Tongue (tissue), 3 donors: ENCODE results near the gene IQCF2. TPM values are rescaled to one million over a fixed set of nuclear protein-coding genes. Genes with fewer than 3 reads are reported as not detected.
"Not testable (repeated sequence)": the region's sequence is repeated elsewhere in the genome, so short reads cannot be mapped to it uniquely, and the experiment has no call there.

Experiments
- DNase-seq: peaks from one replicate; pipeline ENCODE4 v3.0.0-alpha.2; 2015
- small RNA-seq: library from RNA; depleted of rRNA; stranded (forward); fragments of <200 nt; gene quantifications from one replicate; pipeline ENCODE3, GENCODE V24; 2014; ENCODE audit warnings: low replicate concordance
- total RNA-seq: library from RNA; depleted of rRNA; stranded (reverse); fragments of >200 nt; gene quantifications from one replicate; pipeline ENCODE4 v1.2.3, GENCODE V29; 2014

IQCF2 gene
- total RNA-seq, 1 donor from 2014 or later: not detected

GRCh38 chr3:51879937-51880336 lies 18.5 kb downstream of the IQCF2 start:
- no peak for DNase-seq

DNA sequence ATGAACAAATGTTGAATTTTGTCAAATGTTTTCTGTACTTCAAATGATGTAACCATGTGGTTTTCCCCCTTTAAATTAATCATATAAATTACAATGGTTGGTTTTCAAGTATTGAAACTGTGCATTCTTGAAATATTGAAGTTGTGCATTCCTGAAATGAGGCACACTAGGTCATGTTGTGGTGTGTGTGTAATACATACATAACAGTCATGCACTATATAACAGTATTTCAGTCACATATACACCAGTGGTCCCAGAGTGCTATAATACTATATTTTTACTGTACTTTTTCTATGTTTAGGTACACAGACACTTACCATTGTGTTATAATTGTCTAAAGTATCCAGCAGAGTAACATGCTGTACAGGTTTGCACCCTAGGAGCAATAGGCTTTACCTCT lies 25.0 kb downstream of the IQCF2 start:
- DNase-seq: no peak

- DNase-seq: no peak
Observed at GRCh38 chr3:51887620-51888019, 26.2 kb downstream of the IQCF2 start.

DNA sequence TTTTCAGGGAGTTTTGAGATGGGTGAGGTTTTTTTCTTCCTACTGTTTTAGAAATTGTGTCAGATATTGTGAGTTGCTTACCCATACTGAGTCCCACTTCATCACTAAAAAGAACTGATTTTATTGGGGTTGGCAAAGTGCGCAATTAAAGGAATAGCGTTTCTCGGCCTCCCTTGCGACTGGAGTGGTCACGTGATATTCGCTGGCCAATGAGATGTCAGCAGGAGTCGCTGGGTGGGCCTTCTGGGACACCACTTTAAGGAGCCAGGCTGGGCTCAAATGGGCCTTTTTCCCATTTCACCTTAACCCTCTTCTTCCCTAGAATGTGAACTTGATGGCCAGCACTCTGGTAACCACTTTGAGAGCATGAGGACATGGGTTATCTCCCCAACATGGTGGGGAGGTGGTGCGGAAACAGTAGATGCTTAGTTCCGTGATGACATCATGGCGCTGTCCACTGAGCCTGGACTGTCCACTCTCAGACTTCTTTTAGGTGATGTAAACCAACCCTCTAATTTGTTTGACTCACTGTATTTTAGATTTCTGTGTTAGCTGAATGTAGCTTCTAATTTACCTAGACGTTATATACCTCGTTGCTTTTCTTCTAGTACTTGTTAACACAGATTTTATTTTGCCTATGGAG lies 27.2 kb downstream of the IQCF2 start:
- DNase-seq: no peak

- DNase-seq: no peak
Observed at GRCh38 chr3:51891242-51892039, 30.0 kb downstream of the IQCF2 start.

GRCh38 chr3:51894391-51894790 lies 33.0 kb downstream of the IQCF2 start:
- no peak for DNase-seq

- no peak for DNase-seq
Observed at GRCh38 chr3:51894939-51895338, 33.5 kb downstream of the IQCF2 start.

DNA sequence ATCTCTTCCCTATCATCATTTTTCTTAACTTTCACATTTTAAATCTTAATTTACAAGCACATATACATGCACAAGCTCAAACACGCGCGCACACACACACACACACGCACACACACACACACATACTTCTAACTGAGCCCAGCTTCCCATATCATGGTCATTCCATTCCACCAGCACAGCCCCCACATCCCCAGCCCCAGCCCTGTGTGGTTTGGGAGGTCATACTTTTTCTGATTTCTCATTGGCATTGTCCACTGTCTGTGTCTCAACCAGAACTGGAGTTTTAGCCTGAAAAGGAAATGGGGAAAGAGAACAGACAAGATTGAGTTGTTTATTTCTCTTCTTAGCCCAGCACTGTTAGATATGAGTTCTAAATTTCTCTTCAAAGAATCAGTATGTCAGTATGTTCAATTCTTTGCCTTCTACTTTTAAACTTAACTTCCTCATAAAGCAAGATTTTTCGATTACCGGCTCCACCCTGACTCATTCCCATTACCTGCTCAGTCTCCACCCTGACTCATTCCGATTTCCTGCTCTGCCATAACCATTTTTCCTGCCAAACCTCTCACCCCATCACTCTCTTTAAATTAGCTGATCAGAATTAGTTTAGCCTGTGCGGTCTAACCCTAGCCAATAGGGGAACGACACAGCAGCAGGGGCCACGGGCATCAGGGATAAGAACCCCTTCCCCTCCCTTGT lies 35.3 kb downstream of the IQCF2 start:
- no peak for DNase-seq

DNA sequence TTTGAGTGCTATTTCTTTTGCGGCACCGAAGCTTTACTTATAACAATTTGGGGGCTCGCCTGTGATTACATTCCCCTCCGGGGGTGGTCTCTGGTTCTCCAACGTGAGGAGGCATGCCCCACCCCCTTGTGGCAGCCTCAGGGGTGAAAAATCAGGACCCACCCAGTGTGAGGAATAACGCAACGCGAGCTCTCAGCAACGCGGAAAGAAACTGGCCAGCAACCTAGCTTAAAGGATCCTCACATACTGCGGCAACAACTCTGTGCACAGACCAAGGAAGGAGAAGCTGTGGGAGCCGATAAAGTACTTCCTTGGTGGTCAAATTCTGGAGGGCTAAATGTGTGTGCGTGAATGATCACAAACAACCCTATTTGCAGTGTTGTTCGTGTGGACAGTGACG lies 36.0 kb downstream of the IQCF2 start:
- no peak for DNase-seq

DNA sequence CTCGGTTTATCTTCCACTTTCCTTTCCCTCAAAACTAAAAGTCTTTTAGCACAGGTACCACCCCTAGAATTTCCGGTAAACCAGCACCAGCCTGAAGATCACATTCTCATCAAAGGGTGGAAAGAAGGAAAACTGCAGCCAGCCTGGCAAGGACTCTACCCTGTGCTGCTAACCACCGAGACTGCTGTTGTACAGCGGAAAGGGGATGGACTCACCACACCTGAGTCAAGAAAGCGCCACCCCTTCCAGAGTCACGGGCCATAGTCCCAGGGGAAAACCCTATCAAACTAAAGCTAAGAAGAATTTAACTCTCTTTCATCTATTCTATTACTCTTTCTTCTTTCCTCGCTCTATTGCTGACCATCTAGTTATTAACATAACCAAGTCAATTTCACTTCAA lies 38.6 kb downstream of the IQCF2 start:
- DNase-seq: not testable (repeated sequence)

DNA sequence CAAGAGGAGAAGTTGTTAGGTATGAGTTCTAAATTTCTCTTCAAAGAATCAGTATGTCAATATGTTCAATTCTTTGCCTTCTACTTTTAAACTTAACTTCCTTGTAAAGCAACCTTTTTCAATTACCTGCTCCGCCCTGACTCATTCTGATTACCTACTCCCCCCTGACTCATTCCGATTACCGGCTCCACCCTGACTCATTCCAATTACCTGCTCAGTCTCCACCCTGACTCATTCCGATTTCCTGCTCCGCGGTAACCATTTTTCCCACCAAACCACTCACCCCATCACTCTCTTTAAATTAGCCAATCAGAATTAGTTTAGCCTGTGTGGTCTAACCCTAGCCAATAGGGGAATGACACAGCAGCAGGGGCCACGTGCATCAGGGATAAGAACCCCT lies 40.9 kb downstream of the IQCF2 start:
- DNase-seq: not testable (repeated sequence)

DNA sequence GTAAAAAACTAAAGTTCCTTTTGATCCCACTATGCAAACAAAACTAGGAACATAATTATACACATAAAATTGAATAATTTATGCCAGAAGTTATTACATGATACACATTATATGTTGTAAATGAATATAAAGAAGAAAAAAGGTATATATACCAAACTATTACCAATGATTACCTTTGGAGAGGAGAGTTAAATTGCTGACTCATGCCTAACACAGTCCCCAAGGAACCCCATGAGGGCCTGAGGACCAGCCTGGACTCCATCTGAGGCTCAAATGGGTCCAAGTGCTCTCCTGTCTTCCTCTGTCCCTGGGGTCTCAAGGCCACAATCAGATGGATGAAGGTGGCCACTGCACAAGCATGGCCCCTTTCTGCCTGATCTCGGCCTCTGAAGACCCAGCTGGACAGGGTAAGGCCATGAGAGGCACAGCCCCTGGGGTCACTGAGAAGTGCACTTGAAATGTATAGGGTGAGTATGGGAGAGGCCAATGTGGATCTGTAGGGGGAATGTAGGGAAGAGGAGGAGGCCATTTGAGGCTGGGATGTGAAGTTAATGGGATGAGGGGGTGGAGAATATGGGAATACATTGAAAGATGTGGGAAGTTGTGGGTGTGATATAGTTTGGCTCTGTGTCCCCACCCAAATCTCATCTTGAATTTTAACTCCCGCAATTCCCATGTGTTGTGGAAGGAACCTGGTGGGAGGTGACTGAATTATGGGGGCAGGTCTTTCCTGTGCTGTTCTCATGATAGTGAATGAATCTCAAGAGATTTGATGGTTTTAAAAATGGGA lies 42.8 kb downstream of the IQCF2 start:
- no peak for DNase-seq

DNA sequence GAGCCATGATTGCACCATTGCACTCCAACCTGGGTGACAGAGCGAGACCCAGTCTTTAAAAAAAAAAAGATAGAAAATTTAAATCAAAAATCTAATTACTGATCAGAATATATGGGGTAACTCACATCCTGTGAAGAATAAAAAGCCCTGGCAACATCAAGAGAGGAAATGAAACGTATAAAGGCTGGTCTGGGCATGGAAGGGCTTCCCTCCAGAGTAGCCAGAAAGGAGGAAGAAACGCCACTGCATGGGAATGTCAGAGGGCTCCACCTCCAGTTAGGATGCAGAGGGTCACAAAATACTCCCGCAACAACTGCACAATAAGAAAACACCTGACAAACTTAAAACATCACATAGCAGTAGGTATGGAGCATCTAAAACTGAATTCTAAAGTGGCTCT lies 46.6 kb downstream of the IQCF2 start:
- no peak for DNase-seq

Small RNA genes lying within 50 kb of the gene (small RNA-seq; reads per million reads assigned to genes)
- gene RN7SL504P: not detected

Other genes with a start within 250 kb of the IQCF2 start
- 37.6 TPM for gene TEX264, start 190.4 kb upstream of the IQCF2 start, total RNA-seq
- gene GRM2, start 154.5 kb upstream of the IQCF2 start, total RNA-seq: 0.21 TPM
- not detected for gene IQCF6, start 82.4 kb upstream of the IQCF2 start, total RNA-seq
- gene IQCF5, start 14.0 kb downstream of the IQCF2 start, total RNA-seq: not detected
- gene IQCF1, start 41.7 kb downstream of the IQCF2 start, total RNA-seq: not detected
- 9.3 TPM for gene RRP9, start 80.3 kb downstream of the IQCF2 start, total RNA-seq
- 4.5 TPM for gene PARP3, start 80.7 kb downstream of the IQCF2 start, total RNA-seq
- 0.41 TPM for gene GPR62, start 93.8 kb downstream of the IQCF2 start, total RNA-seq
- 58.0 TPM for gene PCBP4, start 105.8 kb downstream of the IQCF2 start, total RNA-seq
- 8.7 TPM for gene ABHD14B, start 112.4 kb downstream of the IQCF2 start, total RNA-seq
- 14.1 TPM for gene ABHD14A, start 113.4 kb downstream of the IQCF2 start, total RNA-seq
- 16.8 TPM for gene ACY1, start 121.9 kb downstream of the IQCF2 start, total RNA-seq
- 1,069 TPM for gene RPL29, start 134.3 kb downstream of the IQCF2 start, total RNA-seq
- 18.5 TPM for gene DUSP7, start 195.0 kb downstream of the IQCF2 start, total RNA-seq